Activated naive CD4-positive, alpha-beta T cell treated with anti-CD3 and anti-CD28 coated beads, Interleukin-2, amount 50 U/mL, for 72 hours (primary cell): ENCODE data around the gene RFT1. TPM values are rescaled to one million over a fixed set of nuclear protein-coding genes. Genes with fewer than 3 reads are reported as not detected.
A peak's percentile ranks its signal among the peaks of the same experiment; 100 is the strongest.
"Not testable (repeated sequence)": the region's sequence is repeated elsewhere in the genome, so short reads cannot be mapped to it uniquely, and the experiment has no call there.

Experiments
- ATAC-seq, 2 donors: fragments of 150-1000 bp; cut with Tn5 transposase; 2 replicates each; pipeline ENCODE4 v1.10.0; 2021; ENCODE audit warnings: mild to moderate bottlenecking in 2 of 2, moderate library complexity in 2 of 2
- DNase-seq, 2 donors: peaks; one replicate each; pipeline ENCODE4 v3.0.0; 2021 to 2022; ENCODE audit warnings: low spot score in 2 of 2
- H3K27ac Mint-ChIP-seq, 2 donors: one replicate each; pipeline ENCODE4 v1.8.0; 2022; ENCODE audit warnings: mild to moderate bottlenecking in 2 of 2, mixed read lengths in 2 of 2
- H3K36me3 Mint-ChIP-seq, 2 donors: one replicate each; pipeline ENCODE4 v1.8.0; 2022; ENCODE audit warnings: mixed read lengths in 2 of 2
- H3K9me3 Mint-ChIP-seq, 2 donors: one replicate each; pipeline ENCODE4 v1.8.0; 2022; ENCODE audit warnings: mixed read lengths in 2 of 2
- total RNA-seq, 2 donors: library from RNA; stranded (reverse); gene quantifications; one replicate each; pipeline ENCODE4 v1.2.3, GENCODE V29; 2022

RFT1 gene
- total RNA-seq, 2 donors from 2014 or later: 19.5 to 38.3 TPM

- DNase-seq: no peak
- no peak for ATAC-seq
- Mint-ChIP-seq H3K27ac (peak overlapping the region in 1 of 2 donors; percentile 84), H3K36me3 (no peaks in the 10 kb centered on the region), H3K9me3 (no peaks in the 10 kb centered on the region)
These were observed 55.2 kb downstream of the RFT1 start for GRCh38 chr3:53074761-53075742.

- Mint-ChIP-seq H3K36me3 (no peaks in the 10 kb centered on the region), H3K27ac (peak overlapping the region; percentile 3 to 68), H3K9me3 (no peaks in the 10 kb centered on the region)
- DNase-seq (no peak), ATAC-seq (no peak)
These were observed 55.9 kb downstream of the RFT1 start for GRCh38 chr3:53074366-53074696.

GRCh38 chr3:53073553-53074365, 56.5 kb downstream of the RFT1 start:
- H3K36me3 Mint-ChIP-seq: no peaks in the 10 kb centered on the region

GRCh38 chr3:53072653-53073552, 57.3 kb downstream of the RFT1 start:
- ATAC-seq: peak; percentile 90 to 96
- H3K36me3 Mint-ChIP-seq: no peaks in the 10 kb centered on the region
- H3K9me3 Mint-ChIP-seq: no peaks in the 10 kb centered on the region
- peak overlapping the region; percentile 89 to 96 for H3K27ac Mint-ChIP-seq
- peak; percentile 88 to 90 for DNase-seq

More at GRCh38 chr3:53073553-53074365, 56.5 kb downstream of the RFT1 start:
- Mint-ChIP-seq H3K27ac (peak overlapping the region; percentile 89 to 96), H3K9me3 (no peaks in the 10 kb centered on the region)
- DNase-seq (no peak), ATAC-seq (no peak)

- ATAC-seq: no peak
- Mint-ChIP-seq H3K9me3 (no peaks in the 10 kb centered on the region), H3K27ac (peak overlapping the region in 1 of 2 donors; percentile 89), H3K36me3 (no peaks in the 10 kb centered on the region)
- peak in 1 of 2 donors; percentile 52 for DNase-seq
These were observed 58.3 kb downstream of the RFT1 start for GRCh38 chr3:53071882-53072431.

GRCh38 chr3:53069422-53070068, 60.7 kb downstream of the RFT1 start:
- H3K9me3 Mint-ChIP-seq: no peaks in the 10 kb centered on the region
- ATAC-seq (no peak), DNase-seq (peak in 1 of 2 donors; percentile 44)
- H3K27ac Mint-ChIP-seq: no peak overlapping the region
- no peaks in the 10 kb centered on the region for H3K36me3 Mint-ChIP-seq

GRCh38 chr3:53068176-53068575, 62.1 kb downstream of the RFT1 start:
- Mint-ChIP-seq H3K36me3 (no peaks in the 10 kb centered on the region), H3K9me3 (no peaks in the 10 kb centered on the region), H3K27ac (no peak overlapping the region)
- DNase-seq: peak in 1 of 2 donors; percentile 30
- no peak for ATAC-seq

GRCh38 chr3:53067567-53067966, 62.7 kb downstream of the RFT1 start:
- DNase-seq (no peak), ATAC-seq (no peak)
- Mint-ChIP-seq H3K27ac (no peak overlapping the region), H3K36me3 (no peaks in the 10 kb centered on the region), H3K9me3 (no peaks in the 10 kb centered on the region)

- DNase-seq: no peak
These were observed 64.3 kb downstream of the RFT1 start for GRCh38 chr3:53065841-53066480.

GRCh38 chr3:53062905-53063304, 67.3 kb downstream of the RFT1 start:
- no peaks in the 10 kb centered on the region for H3K9me3 Mint-ChIP-seq
- ATAC-seq: no peak

More at GRCh38 chr3:53065841-53066480, 64.3 kb downstream of the RFT1 start:
- no peak overlapping the region for H3K27ac Mint-ChIP-seq
- H3K36me3 Mint-ChIP-seq: no peaks in the 10 kb centered on the region
- H3K9me3 Mint-ChIP-seq: no peaks in the 10 kb centered on the region
- no peak for ATAC-seq

GRCh38 chr3:53056442-53056841, 73.8 kb downstream of the RFT1 start:
- Mint-ChIP-seq H3K27ac (no peak overlapping the region), H3K9me3 (no peaks in the 10 kb centered on the region), H3K36me3 (no peaks in the 10 kb centered on the region)
- ATAC-seq (peak in 1 of 2 donors; percentile 71), DNase-seq (no peak)

More at GRCh38 chr3:53062905-53063304, 67.3 kb downstream of the RFT1 start:
- DNase-seq: no peak
- Mint-ChIP-seq H3K27ac (no peak overlapping the region), H3K36me3 (no peaks in the 10 kb centered on the region)

GRCh38 chr3:53054233-53054632, 76.0 kb downstream of the RFT1 start:
- not testable (repeated sequence) for H3K36me3 Mint-ChIP-seq, H3K9me3 Mint-ChIP-seq, ATAC-seq, DNase-seq, H3K27ac Mint-ChIP-seq

- no peaks in the 10 kb centered on the region for H3K9me3 Mint-ChIP-seq
- no peak for ATAC-seq
- H3K36me3 Mint-ChIP-seq: peaks cover 0 to 6% of the 10 kb centered on the region in 2 donors
- DNase-seq: no peak
- H3K27ac Mint-ChIP-seq: peak overlapping the region in 1 of 2 donors; percentile 10
These were observed 78.3 kb downstream of the RFT1 start for GRCh38 chr3:53051929-53052328.

GRCh38 chr3:53049987-53050386, 80.2 kb downstream of the RFT1 start:
- H3K9me3 Mint-ChIP-seq: no peaks in the 10 kb centered on the region
- no peak for ATAC-seq

More at GRCh38 chr3:53049987-53050386, 80.2 kb downstream of the RFT1 start:
- DNase-seq: no peak
- Mint-ChIP-seq H3K27ac (no peak overlapping the region), H3K36me3 (peaks cover 0 to 9% of the 10 kb centered on the region in 2 donors)
